Esophagus squamous epithelium (tissue), 4 donors: Measurements from ENCODE around the gene ZNF750.

Experiments used
- CTCF ChIP-seq, 6 experiments: fragments of 450-650 bp in 4 of 6; fragments of 200-600 bp in 2 of 6; sonication (generic) in 2 of 6; IDR thresholded peaks; one replicate each; pipeline ENCODE4 v1.5.1; 2016 to 2019; ENCODE audit warnings: antibody characterized with exemption in 6 of 6, mild to moderate bottlenecking in 4 of 6, moderate library complexity in 4 of 6
- POLR2A ChIP-seq, 4 donors: fragments of 450-650 bp; IDR thresholded peaks; one replicate each; pipeline ENCODE4 v1.6.1; 2017; ENCODE audit warnings: antibody characterized with exemption in 4 of 4, mild to moderate bottlenecking in 4 of 4, moderate library complexity in 3 of 4

- TF ChIP-seq POLR2A (IDR thresholded peaks at IDR 0.05) (no peak), CTCF (IDR thresholded peaks at IDR 0.05) (no peak)
These were observed 58.6 kb downstream of the ZNF750 start for GRCh38 chr17:82780971-82781893.
